WERI-Rb-1 (cell line): ENCODE measurements around the gene MRPS18B.

Source experiments
- DNase-seq: peaks from one replicate; pipeline ENCODE4 v3.0.0-alpha.2; 2020
- H3K27ac ChIP-seq: fragments of 250-450 bp; sonication (Bioruptor Pico); 2 replicates; pipeline ENCODE4 v1.5.1; 2020; ENCODE audit warnings: mild to moderate bottlenecking, moderate library complexity
- H3K27me3 ChIP-seq: fragments of 250-450 bp; sonication (Bioruptor Pico); 2 replicates; pipeline ENCODE4 v1.5.1; 2021; ENCODE audit warnings: mild to moderate bottlenecking, low read depth, moderate library complexity; ENCODE audit not compliant: insufficient read depth, severe bottlenecking
- H3K36me3 ChIP-seq: fragments of 250-450 bp; sonication (Bioruptor Pico); 2 replicates; pipeline ENCODE4 v1.5.1; 2020; ENCODE audit warnings: mild to moderate bottlenecking, moderate library complexity
- H3K4me3 ChIP-seq: 2 replicates; pipeline ENCODE4 v1.5.1; 2011; ENCODE audit warnings: low read depth, mild to moderate bottlenecking, control low read depth, low read length
- H3K9me3 ChIP-seq: fragments of 250-450 bp; sonication (Bioruptor Pico); 2 replicates; pipeline ENCODE4 v1.5.1; 2021; ENCODE audit warnings: mild to moderate bottlenecking, moderate library complexity; ENCODE audit not compliant: severe bottlenecking
- TF ChIP-seq, protein P1 (sequence below): IDR thresholded peaks from 2 replicates; pipeline ENCODE4 v1.5.1; 2011; ENCODE audit warnings: low read depth, mild to moderate bottlenecking, control low read depth, inconsistent platforms, low read length

Gene MRPS18B

DNA sequence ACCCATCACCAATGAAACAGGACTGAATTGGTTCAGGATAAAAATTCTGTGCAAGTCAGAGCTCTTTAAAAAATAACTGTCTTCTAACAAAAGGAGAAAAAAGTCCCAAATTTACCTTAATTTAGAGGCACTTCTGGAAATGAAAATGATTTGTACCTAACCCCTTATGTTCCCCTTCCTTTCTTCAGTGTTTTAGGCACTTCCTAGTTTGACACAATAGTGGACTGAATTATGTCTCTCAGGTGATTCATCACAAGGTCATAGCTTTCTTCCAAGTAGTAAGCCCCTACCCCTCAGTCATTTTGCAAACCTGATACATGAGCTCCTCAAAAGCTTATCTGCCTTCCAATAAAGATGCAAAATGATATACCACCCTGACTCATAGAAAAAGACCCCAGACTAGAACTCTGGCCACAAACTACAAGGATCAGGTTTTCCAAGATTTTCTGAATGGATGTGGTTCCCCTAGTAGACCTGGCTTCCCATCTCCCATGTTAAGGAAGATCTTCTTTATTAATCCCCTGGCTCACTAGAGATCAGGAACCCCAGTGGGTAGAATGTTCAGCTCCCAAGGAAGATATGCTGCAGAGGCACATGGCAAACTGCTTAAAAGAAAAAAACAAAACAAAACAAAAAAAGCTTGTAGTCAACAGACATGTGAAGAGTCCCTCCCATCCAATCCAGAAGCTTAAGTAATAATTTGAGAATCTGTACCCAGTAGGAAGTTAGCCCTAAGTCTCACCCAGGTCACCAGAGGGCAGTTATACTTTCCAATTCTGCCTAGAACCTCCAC is 4.2 kb upstream of the MRPS18B start:
- TF ChIP-seq, protein P1, sequence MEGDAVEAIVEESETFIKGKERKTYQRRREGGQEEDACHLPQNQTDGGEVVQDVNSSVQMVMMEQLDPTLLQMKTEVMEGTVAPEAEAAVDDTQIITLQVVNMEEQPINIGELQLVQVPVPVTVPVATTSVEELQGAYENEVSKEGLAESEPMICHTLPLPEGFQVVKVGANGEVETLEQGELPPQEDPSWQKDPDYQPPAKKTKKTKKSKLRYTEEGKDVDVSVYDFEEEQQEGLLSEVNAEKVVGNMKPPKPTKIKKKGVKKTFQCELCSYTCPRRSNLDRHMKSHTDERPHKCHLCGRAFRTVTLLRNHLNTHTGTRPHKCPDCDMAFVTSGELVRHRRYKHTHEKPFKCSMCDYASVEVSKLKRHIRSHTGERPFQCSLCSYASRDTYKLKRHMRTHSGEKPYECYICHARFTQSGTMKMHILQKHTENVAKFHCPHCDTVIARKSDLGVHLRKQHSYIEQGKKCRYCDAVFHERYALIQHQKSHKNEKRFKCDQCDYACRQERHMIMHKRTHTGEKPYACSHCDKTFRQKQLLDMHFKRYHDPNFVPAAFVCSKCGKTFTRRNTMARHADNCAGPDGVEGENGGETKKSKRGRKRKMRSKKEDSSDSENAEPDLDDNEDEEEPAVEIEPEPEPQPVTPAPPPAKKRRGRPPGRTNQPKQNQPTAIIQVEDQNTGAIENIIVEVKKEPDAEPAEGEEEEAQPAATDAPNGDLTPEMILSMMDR: no peak
- no peaks in the 10 kb centered on the region for H3K9me3 ChIP-seq
- H3K27ac ChIP-seq: peak overlapping the region; percentile 98
- H3K4me3 ChIP-seq: no peak overlapping the region
- peaks cover 64% of the 10 kb centered on the region for H3K36me3 ChIP-seq
- no peak for DNase-seq
- H3K27me3 ChIP-seq: no peaks in the 10 kb centered on the region

DNA sequence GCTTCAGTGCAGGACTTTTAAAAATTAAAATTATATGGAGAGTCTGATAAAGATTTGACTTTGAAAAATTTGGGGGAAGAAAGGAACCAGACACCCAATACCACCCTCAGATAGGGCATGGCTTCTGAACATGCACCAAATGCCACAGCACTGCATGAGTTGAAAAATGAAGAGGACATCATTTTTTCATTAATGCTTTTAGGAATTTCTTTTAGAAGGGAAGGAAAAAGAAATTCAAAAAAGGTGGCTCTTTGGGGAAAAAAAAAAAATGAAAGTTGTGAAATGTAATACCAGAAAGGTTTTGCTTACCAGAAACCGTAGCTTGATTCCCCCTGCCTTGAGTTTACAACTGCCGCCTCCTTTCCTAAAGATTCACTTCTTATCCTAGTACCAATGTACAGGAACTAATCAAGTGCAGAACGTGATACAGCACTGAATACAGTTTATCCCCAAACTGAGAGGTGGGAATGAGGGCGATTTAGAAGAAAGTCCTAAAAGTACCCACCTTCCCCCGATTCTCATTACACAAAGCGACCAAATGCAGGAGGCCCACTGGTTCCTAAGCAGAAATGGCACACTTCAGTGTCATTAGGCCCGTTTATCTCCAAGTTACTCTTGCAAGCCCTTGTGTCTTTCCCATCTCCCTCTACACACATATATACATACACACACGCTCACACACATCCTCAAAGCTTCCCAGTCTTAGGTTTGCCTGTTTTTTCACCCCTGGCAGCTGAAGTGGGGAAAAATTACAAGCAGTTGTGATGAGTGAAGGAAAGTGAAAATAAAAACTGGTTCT is 3.4 kb upstream of the MRPS18B start:
- TF ChIP-seq, protein P1: no peak
- H3K36me3 ChIP-seq: peaks cover 59% of the 10 kb centered on the region
- H3K4me3 ChIP-seq: peak overlapping the region; percentile 78
- no peak for DNase-seq
- peak overlapping the region; percentile 98 for H3K27ac ChIP-seq
- no peaks in the 10 kb centered on the region for H3K27me3 ChIP-seq
- no peaks in the 10 kb centered on the region for H3K9me3 ChIP-seq

DNA sequence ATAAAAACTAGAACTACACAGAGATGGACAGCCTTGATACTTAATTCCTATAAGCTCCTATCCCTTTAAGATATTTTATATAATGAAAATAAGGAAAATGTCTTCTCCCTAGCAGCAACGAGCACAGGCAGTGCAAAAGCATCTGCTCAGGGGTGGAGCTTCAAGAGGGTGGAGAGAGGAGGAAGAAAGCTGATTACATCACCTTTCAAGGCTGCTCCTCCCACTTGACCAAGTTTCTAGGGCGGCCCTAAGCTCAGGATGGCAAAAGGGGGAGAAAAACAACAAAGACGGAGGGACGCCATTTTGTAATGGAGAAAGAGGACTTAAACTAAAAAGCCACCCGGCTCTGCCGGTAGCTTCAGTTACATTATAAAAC is 2.8 kb upstream of the MRPS18B start:
- TF ChIP-seq, protein P1: no peak
- DNase-seq: peak; percentile 97
- H3K9me3 ChIP-seq: no peaks in the 10 kb centered on the region
- peak overlapping the region; percentile 78 for H3K4me3 ChIP-seq
- peaks cover 59% of the 10 kb centered on the region for H3K36me3 ChIP-seq
- H3K27me3 ChIP-seq: no peaks in the 10 kb centered on the region
- peak overlapping the region; percentile 98 for H3K27ac ChIP-seq

DNA sequence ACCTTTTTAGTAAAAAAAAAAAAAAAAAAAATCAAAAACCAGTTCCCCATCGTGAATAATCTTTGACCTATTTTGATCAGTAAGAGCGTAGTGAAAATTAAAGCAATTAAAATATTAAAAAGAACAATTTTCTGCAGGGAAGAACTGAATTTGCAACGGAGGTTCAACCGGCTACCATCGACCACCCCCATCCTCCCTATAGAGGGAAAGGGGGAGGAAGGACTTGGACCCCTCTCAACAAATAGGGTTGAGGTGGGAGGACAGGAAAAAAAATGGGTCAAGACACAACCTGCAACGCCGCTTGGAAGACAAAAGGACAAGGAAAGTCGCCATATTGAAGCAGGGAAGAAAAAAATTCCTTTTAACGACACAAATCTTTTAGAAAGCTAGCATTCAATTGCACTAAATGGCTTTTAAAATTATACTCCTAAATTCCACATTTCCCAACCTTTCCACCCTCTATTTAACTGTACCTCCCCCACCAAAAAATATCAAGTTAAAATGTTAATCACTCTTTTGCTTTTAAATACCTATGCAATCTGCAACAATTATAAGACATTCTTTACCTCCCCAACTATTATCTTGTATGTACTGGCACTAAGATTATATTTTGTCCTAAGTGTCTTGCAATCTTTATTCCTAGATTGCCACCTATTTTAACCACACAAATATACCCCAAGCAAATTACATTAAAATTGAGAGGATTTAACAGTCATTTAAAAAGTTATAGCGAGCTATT is 2.3 kb upstream of the MRPS18B start:
- Histone ChIP-seq H3K9me3 (no peaks in the 10 kb centered on the region), H3K27ac (peak overlapping the region; percentile 98), H3K4me3 (peak overlapping the region; percentile 78), H3K36me3 (peaks cover 58% of the 10 kb centered on the region), H3K27me3 (no peaks in the 10 kb centered on the region)
- peak; percentile 63 for DNase-seq
- TF ChIP-seq, protein P1: no peak

DNA sequence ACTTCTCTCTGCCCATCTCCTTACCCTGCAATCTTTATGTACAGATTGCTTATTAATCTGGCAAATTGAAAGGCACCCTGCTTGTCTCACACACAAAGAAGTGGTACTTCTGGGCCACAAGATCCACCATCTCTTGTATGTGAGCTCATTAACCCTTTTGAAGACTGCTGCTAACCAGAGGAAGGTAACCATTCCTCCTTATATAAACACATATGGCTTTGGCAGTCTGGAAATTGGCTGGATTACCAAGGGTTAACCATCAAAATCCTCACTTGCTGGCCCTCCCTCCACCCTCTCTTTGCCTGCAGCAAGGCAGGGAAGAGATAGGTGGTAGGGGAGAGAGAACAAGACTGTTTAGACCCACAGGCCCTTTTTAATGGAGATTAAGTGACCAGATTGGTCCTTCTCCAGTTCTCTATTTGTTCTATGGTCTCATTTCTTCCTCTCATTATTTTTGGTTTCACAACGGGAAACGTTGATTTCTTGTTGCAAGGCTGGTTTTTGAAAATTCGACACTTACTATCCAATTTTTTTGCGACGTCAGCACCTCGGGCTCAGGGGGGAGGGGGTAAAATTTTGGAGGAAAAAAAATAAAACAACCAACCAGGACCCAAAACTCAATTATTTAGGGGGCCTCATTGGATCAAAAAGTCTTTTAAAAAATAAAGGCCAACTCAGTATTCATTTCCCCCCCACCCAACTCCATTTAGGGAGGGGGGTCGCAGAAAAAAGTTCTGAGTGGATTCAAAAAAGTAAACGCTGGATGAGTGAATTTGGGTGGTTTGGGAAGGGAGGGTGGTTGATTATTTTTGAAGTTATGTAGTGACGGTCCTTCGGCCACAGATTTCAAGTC is 1.5 kb upstream of the MRPS18B start:
- Histone ChIP-seq H3K27me3 (no peaks in the 10 kb centered on the region), H3K36me3 (peaks cover 60% of the 10 kb centered on the region), H3K27ac (peak overlapping the region; percentile 98), H3K9me3 (no peaks in the 10 kb centered on the region), H3K4me3 (peak overlapping the region; percentile 78)
- DNase-seq: peak; percentile 82
- TF ChIP-seq, protein P1: no peak
